GM20000 (cell line): Measurements from ENCODE around the gene GRM4.

Experiments used
- DNase-seq: peaks from one replicate; pipeline ENCODE4 v3.0.0; 2012; ENCODE audit warnings: low spot score
- CTCF ChIP-seq: IDR thresholded peaks from 2 replicates; pipeline ENCODE4 v1.5.1; 2012; ENCODE audit warnings: mild to moderate bottlenecking, control low read depth; ENCODE audit errors: extremely low read depth, missing control alignments

GRM4 gene

GRCh38 chr6:34065466-34066217 is 80.2 kb downstream of the GRM4 start:
- DNase-seq, result no peak

GRCh38 chr6:34064675-34065074 is 81.2 kb downstream of the GRM4 start:
- DNase-seq, result no peak
- TF ChIP-seq CTCF, result no peak

More at GRCh38 chr6:34065466-34066217, 80.2 kb downstream of the GRM4 start:
- TF ChIP-seq CTCF, result no peak

- no peak for TF ChIP-seq CTCF
- DNase-seq, result no peak
Observed at GRCh38 chr6:34063651-34064050, 82.2 kb downstream of the GRM4 start.

GRCh38 chr6:34062815-34063214 is 83.1 kb downstream of the GRM4 start:
- DNase-seq, result no peak
- no peak for TF ChIP-seq CTCF

- TF ChIP-seq CTCF, result no peak
- no peak for DNase-seq
Observed at GRCh38 chr6:34062156-34062555, 83.7 kb downstream of the GRM4 start.

GRCh38 chr6:34061348-34061747 is 84.5 kb downstream of the GRM4 start:
- no peak for DNase-seq
- TF ChIP-seq CTCF, result no peak

GRCh38 chr6:34059914-34060313 is 86.0 kb downstream of the GRM4 start:
- DNase-seq, result no peak
- TF ChIP-seq CTCF, result no peak
